Neural cell (in vitro differentiated cells): ENCODE data around the gene TDRD10.

Source experiments
- EP300 ChIP-seq: fragments of 450-650 bp; conservative IDR thresholded peaks from 2 replicates; pipeline ENCODE4 v1.6.1; 2014; ENCODE audit warnings: antibody characterized with exemption, mild to moderate bottlenecking, moderate library complexity; ENCODE audit not compliant: poor library complexity, severe bottlenecking
- EZH2 ChIP-seq: fragments of 200-600, 300-800 bp; shearing (Covaris generic), sonication (generic); IDR thresholded peaks from 2 replicates; pipeline ENCODE4 v1.6.1; 2014; ENCODE audit warnings: antibody characterized with exemption, low read length, borderline replicate concordance, mild to moderate bottlenecking; ENCODE audit not compliant: insufficient read depth, poor library complexity, severe bottlenecking
- POLR2AphosphoS5 ChIP-seq: IDR thresholded peaks from 2 replicates; pipeline ENCODE4 v1.6.1; 2012
- RAD21 ChIP-seq: fragments of 450-650 bp; conservative IDR thresholded peaks from 2 replicates; pipeline ENCODE4 v1.6.1; 2014; ENCODE audit warnings: antibody characterized with exemption, mild to moderate bottlenecking, moderate library complexity
- SMC3 ChIP-seq: fragments of 450-650 bp; conservative IDR thresholded peaks from 2 replicates; pipeline ENCODE4 v1.6.1; 2014; ENCODE audit warnings: antibody characterized with exemption, mild to moderate bottlenecking, moderate library complexity; ENCODE audit not compliant: poor library complexity
- TF ChIP-seq, protein P1 (sequence below): fragments of 450-650 bp; IDR thresholded peaks from 2 replicates; pipeline ENCODE4 v1.5.1; 2014; ENCODE audit warnings: antibody characterized with exemption, mild to moderate bottlenecking, moderate library complexity; ENCODE audit not compliant: poor library complexity, severe bottlenecking

DNA sequence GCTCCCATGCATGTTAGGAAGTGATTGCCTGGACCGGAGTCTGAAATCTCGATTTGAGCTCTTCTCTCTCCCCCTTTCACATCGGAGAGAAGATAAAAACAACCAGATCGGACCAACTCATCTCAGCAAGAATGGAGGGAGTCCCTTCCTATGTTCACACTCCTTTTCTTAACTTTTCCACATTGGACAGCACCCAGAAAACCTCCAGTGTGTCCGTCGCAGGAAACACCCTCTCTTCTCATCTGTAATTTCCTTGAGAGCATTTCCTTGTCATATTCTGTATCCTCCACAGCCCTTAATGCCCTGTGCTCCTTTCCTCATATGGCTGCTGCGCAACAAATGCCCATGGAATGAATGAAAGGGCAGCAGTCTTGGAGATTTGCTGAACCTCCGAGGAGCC lies 1.5 kb upstream of the TDRD10 start:
- TF ChIP-seq POLR2AphosphoS5 (no peak), EP300 (no peak), SMC3 (no peak), EZH2 (no peak), RAD21 (no peak)
- TF ChIP-seq, protein P1, sequence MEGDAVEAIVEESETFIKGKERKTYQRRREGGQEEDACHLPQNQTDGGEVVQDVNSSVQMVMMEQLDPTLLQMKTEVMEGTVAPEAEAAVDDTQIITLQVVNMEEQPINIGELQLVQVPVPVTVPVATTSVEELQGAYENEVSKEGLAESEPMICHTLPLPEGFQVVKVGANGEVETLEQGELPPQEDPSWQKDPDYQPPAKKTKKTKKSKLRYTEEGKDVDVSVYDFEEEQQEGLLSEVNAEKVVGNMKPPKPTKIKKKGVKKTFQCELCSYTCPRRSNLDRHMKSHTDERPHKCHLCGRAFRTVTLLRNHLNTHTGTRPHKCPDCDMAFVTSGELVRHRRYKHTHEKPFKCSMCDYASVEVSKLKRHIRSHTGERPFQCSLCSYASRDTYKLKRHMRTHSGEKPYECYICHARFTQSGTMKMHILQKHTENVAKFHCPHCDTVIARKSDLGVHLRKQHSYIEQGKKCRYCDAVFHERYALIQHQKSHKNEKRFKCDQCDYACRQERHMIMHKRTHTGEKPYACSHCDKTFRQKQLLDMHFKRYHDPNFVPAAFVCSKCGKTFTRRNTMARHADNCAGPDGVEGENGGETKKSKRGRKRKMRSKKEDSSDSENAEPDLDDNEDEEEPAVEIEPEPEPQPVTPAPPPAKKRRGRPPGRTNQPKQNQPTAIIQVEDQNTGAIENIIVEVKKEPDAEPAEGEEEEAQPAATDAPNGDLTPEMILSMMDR, result no peak
